ENCODE results near the gene CTDP1.

CTDP1 gene

GRCh38 chr18:79717059-79717458 lies 37.5 kb downstream of the CTDP1 start:
- H3K9me2 ChIP-seq (replicated peaks; ENCODE audit: insufficient read depth, low read length): no peaks in the 10 kb centered on the region
- H3K4me3 ChIP-seq (ENCODE audit: low read length): no peak overlapping the region
- H3K9me3 ChIP-seq (replicated peaks; ENCODE audit: insufficient read depth, low read length): no peaks in the 10 kb centered on the region
- H3K27me3 ChIP-seq (replicated peaks; ENCODE audit: insufficient read depth, low read length): no peaks in the 10 kb centered on the region
- no peaks in the 10 kb centered on the region for H4K20me1 ChIP-seq (ENCODE audit: insufficient read depth, low read length)
- no peak overlapping the region for H3K27ac ChIP-seq (ENCODE audit: low read length)
- no peaks in the 10 kb centered on the region for H3K4me1 ChIP-seq (ENCODE audit: low read length)
- DNase-seq: no peak
- no peak overlapping the region for H2AFZ ChIP-seq (ENCODE audit: low read length)
- no peaks in the 10 kb centered on the region for H3F3A ChIP-seq (ENCODE audit: insufficient read depth, low read length)
- no peaks in the 10 kb centered on the region for H3K79me2 ChIP-seq (ENCODE audit: low read length)
- peaks cover 26% of the 10 kb centered on the region for H3K36me3 ChIP-seq (replicated peaks; ENCODE audit: insufficient read depth, low read length)
- no peak overlapping the region for H3K4me2 ChIP-seq (ENCODE audit: low read depth, low read length)
- TF ChIP-seq EZH2phosphoT487 (IDR thresholded peaks at IDR 0.05; ENCODE audit: low read length): no peak
- TF ChIP-seq EZH2 (optimal IDR thresholded peaks at IDR 0.05; ENCODE audit: low read depth, low read length): no peak
- TF ChIP-seq CTCF (IDR thresholded peaks at IDR 0.05; ENCODE audit: low read length): no peak
- H3K9ac ChIP-seq (ENCODE audit: low read length): no peak overlapping the region

DNA sequence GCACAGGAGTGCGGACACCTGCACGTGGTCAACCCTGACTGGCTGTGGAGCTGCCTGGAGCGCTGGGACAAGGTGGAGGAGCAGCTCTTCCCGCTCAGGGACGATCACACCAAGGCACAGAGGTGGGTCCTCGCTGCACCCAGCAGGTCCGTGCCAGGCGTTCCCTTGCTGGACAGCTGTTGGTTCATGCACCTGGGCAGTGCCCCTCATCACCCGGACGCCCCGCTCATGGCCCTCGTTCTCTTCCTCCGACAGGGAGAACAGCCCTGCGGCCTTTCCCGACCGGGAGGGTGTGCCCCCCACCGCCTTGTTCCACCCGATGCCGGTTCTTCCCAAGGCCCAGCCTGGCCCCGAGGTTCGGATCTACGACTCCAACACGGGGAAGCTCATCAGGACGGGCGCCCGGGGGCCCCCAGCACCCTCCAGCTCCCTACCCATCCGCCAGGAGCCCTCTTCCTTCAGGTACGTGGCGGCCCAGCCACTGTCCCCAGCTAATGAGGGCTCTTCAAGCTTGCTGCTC lies 38.0 kb downstream of the CTDP1 start:
- Histone ChIP-seq H3K4me2 (ENCODE audit: low read depth, low read length) (no peak overlapping the region), H2AFZ (ENCODE audit: low read length) (no peak overlapping the region), H3K9me3 (replicated peaks; ENCODE audit: insufficient read depth, low read length) (no peaks in the 10 kb centered on the region), H3K79me2 (ENCODE audit: low read length) (no peaks in the 10 kb centered on the region), H3K36me3 (replicated peaks; ENCODE audit: insufficient read depth, low read length) (peaks cover 29% of the 10 kb centered on the region), H3K27me3 (replicated peaks; ENCODE audit: insufficient read depth, low read length) (no peaks in the 10 kb centered on the region), H3K4me1 (ENCODE audit: low read length) (no peaks in the 10 kb centered on the region), H4K20me1 (ENCODE audit: insufficient read depth, low read length) (no peaks in the 10 kb centered on the region), H3K27ac (ENCODE audit: low read length) (no peak overlapping the region), H3K4me3 (ENCODE audit: low read length) (no peak overlapping the region), H3F3A (ENCODE audit: insufficient read depth, low read length) (no peaks in the 10 kb centered on the region), H3K9ac (ENCODE audit: low read length) (no peak overlapping the region), H3K9me2 (replicated peaks; ENCODE audit: insufficient read depth, low read length) (no peaks in the 10 kb centered on the region)
- TF ChIP-seq EZH2 (optimal IDR thresholded peaks at IDR 0.05; ENCODE audit: low read depth, low read length) (no peak), CTCF (IDR thresholded peaks at IDR 0.05; ENCODE audit: low read length) (no peak), EZH2phosphoT487 (IDR thresholded peaks at IDR 0.05; ENCODE audit: low read length) (no peak)
- DNase-seq: no peak

- Histone ChIP-seq H3K4me1 (ENCODE audit: low read length) (no peaks in the 10 kb centered on the region), H3K27me3 (replicated peaks; ENCODE audit: insufficient read depth, low read length) (no peaks in the 10 kb centered on the region), H3K9me3 (replicated peaks; ENCODE audit: insufficient read depth, low read length) (no peaks in the 10 kb centered on the region), H3K4me2 (ENCODE audit: low read depth, low read length) (no peak overlapping the region), H4K20me1 (ENCODE audit: insufficient read depth, low read length) (no peaks in the 10 kb centered on the region), H3K36me3 (replicated peaks; ENCODE audit: insufficient read depth, low read length) (peaks cover 29% of the 10 kb centered on the region), H3K9ac (ENCODE audit: low read length) (no peak overlapping the region), H3K4me3 (ENCODE audit: low read length) (no peak overlapping the region), H3K27ac (ENCODE audit: low read length) (no peak overlapping the region), H2AFZ (ENCODE audit: low read length) (no peak overlapping the region), H3K79me2 (ENCODE audit: low read length) (no peaks in the 10 kb centered on the region), H3F3A (ENCODE audit: insufficient read depth, low read length) (no peaks in the 10 kb centered on the region), H3K9me2 (replicated peaks; ENCODE audit: insufficient read depth, low read length) (no peaks in the 10 kb centered on the region)
- DNase-seq: no peak
- TF ChIP-seq EZH2phosphoT487 (IDR thresholded peaks at IDR 0.05; ENCODE audit: low read length): no peak
- no peak for TF ChIP-seq EZH2 (optimal IDR thresholded peaks at IDR 0.05; ENCODE audit: low read depth, low read length)
- no peak for TF ChIP-seq CTCF (IDR thresholded peaks at IDR 0.05; ENCODE audit: low read length)
Observed at GRCh38 chr18:79718126-79718525, 38.5 kb downstream of the CTDP1 start.

All from MM.1S (cell line).